ENCODE results near the gene RBFOX2.

The RBFOX2 gene

GRCh38 chr22:35921777-35922176, 106.8 kb downstream of the RBFOX2 start:
- DNase-seq (ENCODE audit: low read depth) = peak; percentile 81
- TF ChIP-seq MYC (IDR thresholded peaks at IDR 0.05; ENCODE audit: low read depth, low read length) (no peak), CTCF (IDR thresholded peaks at IDR 0.05; ENCODE audit: low read depth, low read length) (peak; percentile 77), POLR2A (IDR thresholded peaks at IDR 0.05; ENCODE audit: extremely low read depth, insufficient read length) (no peak), MAX (IDR thresholded peaks at IDR 0.05; ENCODE audit: low read depth, low read length) (0 out of 2 replicates have a peak, but pooled peaks have one; percentile 35)

GRCh38 chr22:35921044-35921443, 107.6 kb downstream of the RBFOX2 start:
- H3K4me3 ChIP-seq (ENCODE audit: low read depth, low read length) = no peak overlapping the region
- no peak for DNase-seq (ENCODE audit: low read depth)
- no peak for TF ChIP-seq CTCF (IDR thresholded peaks at IDR 0.05; ENCODE audit: low read depth, low read length)
- TF ChIP-seq MAX (IDR thresholded peaks at IDR 0.05; ENCODE audit: low read depth, low read length) = no peak

More at GRCh38 chr22:35921777-35922176, 106.8 kb downstream of the RBFOX2 start:
- no peak overlapping the region for H3K4me3 ChIP-seq (ENCODE audit: low read depth, low read length)

GRCh38 chr22:35919002-35919542, 109.6 kb downstream of the RBFOX2 start:
- no peak for TF ChIP-seq MYC (IDR thresholded peaks at IDR 0.05; ENCODE audit: low read depth, low read length)
- TF ChIP-seq MAX (IDR thresholded peaks at IDR 0.05; ENCODE audit: low read depth, low read length) = no peak
- TF ChIP-seq POLR2A (IDR thresholded peaks at IDR 0.05; ENCODE audit: extremely low read depth, insufficient read length) = no peak
- H3K4me3 ChIP-seq (ENCODE audit: low read depth, low read length) = no peak overlapping the region
- DNase-seq (ENCODE audit: low read depth) = no peak

- TF ChIP-seq POLR2A (IDR thresholded peaks at IDR 0.05; ENCODE audit: extremely low read depth, insufficient read length) (no peak), MYC (IDR thresholded peaks at IDR 0.05; ENCODE audit: low read depth, low read length) (no peak), MAX (IDR thresholded peaks at IDR 0.05; ENCODE audit: low read depth, low read length) (no peak), CTCF (IDR thresholded peaks at IDR 0.05; ENCODE audit: low read depth, low read length) (no peak)
Observed at GRCh38 chr22:35918456-35918855, 110.2 kb downstream of the RBFOX2 start.

GRCh38 chr22:35917651-35918050, 111.0 kb downstream of the RBFOX2 start:
- DNase-seq (ENCODE audit: low read depth) = no peak
- no peak overlapping the region for H3K4me3 ChIP-seq (ENCODE audit: low read depth, low read length)
- TF ChIP-seq MAX (IDR thresholded peaks at IDR 0.05; ENCODE audit: low read depth, low read length) = no peak

More at GRCh38 chr22:35918456-35918855, 110.2 kb downstream of the RBFOX2 start:
- peak; percentile 34 for DNase-seq (ENCODE audit: low read depth)
- no peak overlapping the region for H3K4me3 ChIP-seq (ENCODE audit: low read depth, low read length)

- no peak for TF ChIP-seq MAX (IDR thresholded peaks at IDR 0.05; ENCODE audit: low read depth, low read length)
- no peak for TF ChIP-seq POLR2A (IDR thresholded peaks at IDR 0.05; ENCODE audit: extremely low read depth, insufficient read length)
- TF ChIP-seq MYC (IDR thresholded peaks at IDR 0.05; ENCODE audit: low read depth, low read length) = no peak
- no peak for TF ChIP-seq CTCF (IDR thresholded peaks at IDR 0.05; ENCODE audit: low read depth, low read length)
- peak; percentile 17 for DNase-seq (ENCODE audit: low read depth)
- no peak overlapping the region for H3K4me3 ChIP-seq (ENCODE audit: low read depth, low read length)
Observed at GRCh38 chr22:35915477-35916013, 113.1 kb downstream of the RBFOX2 start.
